HG03432 (cell line): Measurements from ENCODE around the gene ZNF431.
"Not testable (repeated sequence)": the region's sequence is repeated elsewhere in the genome, so short reads cannot be mapped to it uniquely, and the experiment has no call there.

Experiments
- ATAC-seq: cut with Tn5 transposase; IDR thresholded peaks from one replicate; pipeline ENCODE4 v1.9.1; 2021; ENCODE audit warnings: mild to moderate bottlenecking, moderate library complexity; ENCODE audit not compliant: unreplicated experiment

ZNF431 gene

GRCh38 chr19:21143854-21144253 lies 2.0 kb downstream of the ZNF431 start:
- ATAC-seq = no peak

GRCh38 chr19:21147540-21147939 lies 5.7 kb downstream of the ZNF431 start:
- no peak for ATAC-seq

- no peak for ATAC-seq
These were observed 6.8 kb downstream of the ZNF431 start for GRCh38 chr19:21148681-21149080.

DNA sequence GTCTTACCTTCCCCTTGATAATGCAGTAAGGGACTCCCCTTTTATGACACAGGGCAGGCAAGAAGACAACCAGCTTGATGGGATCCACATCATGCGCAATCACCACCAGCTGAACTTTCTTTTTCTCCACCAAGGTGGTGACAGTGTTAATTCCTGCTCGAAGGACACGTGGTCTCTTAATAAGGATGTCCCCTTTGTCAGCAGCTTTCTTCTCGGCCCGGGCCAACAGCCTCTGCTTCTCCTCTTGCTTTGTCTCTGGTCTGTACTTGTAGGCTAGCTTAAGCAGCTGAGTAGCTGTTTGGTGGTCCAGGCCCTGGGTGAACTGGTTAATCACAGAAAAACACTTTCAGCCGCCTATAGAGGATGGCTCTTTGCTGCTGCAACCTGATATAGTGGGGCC lies 8.0 kb downstream of the ZNF431 start:
- no peak for ATAC-seq

- no peak for ATAC-seq
These were observed 9.6 kb downstream of the ZNF431 start for GRCh38 chr19:21151460-21151859.

DNA sequence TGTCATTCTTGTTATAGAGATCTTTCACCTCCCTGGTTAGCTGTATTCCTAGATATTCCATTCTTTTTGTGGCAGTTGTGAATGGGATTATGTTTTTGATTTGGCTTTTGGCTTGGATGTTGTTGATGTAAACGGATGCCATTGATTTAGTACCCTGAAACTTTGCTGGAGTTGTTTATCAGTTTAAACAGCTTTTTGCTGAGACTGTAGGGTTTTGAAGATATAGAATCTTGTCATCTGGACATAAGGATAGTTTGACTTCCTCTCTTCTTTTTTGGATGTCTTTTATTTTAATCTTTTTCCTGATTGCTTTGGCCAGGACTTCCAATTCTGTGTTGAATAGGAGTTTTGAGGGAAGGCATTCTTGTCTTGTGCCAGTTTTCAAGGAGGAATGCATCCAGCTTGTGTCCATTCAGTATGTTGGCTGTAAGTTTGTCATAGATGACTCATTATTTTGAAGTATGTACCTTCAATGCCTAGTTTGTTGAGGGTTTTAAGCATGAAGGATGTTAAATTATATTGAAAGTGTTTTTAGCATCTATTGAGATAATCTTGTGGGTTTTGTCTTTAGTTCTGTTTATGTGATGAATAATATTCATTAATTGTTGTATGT lies 16.8 kb downstream of the ZNF431 start:
- no peak for ATAC-seq

DNA sequence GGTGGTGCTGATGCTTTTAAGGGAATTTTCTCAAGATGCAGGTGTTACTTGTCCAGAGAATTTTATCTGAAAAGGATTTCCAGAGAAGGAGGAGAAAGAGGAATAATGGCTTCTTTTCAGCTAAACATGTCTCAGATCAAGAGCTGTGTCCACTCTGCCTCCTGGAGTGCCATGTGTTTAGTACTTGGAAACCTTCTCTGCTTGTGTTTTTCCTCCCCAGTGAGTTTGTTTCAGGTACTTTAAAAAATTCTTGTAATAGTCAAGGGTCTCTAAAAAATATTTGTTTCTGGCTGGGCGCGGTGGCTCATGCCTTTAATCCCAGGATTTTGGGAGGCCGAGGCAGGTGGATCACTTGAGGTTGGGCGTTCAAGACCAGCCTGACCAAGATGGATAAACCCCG lies 22.7 kb downstream of the ZNF431 start:
- no peak for ATAC-seq

DNA sequence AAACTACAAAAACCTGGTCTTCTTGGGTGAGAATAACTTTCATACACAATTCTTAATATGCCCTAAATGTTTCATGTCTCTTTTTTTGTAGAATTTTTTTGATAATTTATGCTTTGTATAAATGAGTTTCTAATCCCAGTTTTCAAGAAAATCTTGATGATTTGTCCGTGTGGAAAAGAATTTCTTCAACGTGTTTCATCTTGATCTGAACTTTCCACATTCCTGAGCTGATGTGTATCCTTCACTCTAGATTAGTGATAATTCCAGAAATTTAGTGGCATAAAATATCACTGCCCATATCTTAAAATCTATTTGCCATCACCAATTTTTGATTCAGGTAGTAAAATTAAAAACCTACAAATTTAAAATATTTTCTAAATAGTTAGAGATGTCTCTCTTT lies 24.6 kb downstream of the ZNF431 start:
- no peak for ATAC-seq

GRCh38 chr19:21197590-21198295 lies 55.9 kb downstream of the ZNF431 start:
- no peak for ATAC-seq

GRCh38 chr19:21202865-21203494 lies 61.1 kb downstream of the ZNF431 start:
- no peak for ATAC-seq

DNA sequence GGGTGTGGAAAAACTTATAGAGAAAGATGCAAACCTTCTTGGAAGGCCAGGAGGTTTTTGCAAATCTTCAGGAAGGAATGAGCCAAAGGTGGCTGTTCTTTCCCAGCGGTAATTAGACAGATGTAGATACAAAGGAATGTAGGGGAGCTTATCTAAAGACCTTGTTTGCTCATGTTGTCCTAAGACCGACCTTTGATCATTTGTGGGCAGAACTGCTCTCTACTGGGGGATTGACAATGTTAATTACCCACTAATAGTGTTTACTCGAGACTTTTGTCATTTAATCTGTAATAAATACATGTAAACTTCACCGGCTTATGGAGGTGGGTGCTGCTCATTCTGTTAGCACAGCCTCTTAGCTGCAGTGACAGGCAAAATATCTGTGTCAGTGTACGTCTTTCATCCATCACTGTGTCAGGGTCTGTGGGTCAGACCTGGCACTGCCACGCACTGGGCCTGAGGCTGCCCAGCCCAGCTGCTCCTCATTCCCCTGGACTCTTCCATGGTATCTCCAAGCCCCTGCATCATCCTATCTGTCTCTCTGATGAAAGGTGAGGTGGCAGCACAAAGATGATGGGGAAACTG lies 68.3 kb downstream of the ZNF431 start:
- no peak for ATAC-seq

DNA sequence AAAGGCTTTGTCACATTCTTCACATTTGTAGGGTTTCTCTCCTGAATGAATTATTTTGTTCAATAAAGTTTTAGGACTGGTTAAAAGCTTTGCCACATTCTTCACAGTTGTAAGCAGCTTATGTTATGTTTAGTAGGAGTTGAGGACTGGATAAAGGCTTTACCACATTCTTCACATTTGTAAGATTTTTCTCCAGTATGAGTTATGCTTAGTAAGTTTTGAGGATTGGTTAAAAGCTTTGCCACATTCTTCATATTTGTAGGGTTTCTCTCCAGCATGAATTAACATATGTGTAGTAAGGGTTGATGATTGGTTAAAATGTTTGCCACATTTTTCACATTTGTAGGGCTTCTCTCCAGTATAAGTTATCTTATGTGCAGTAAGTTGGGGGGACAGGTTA lies 79.9 kb downstream of the ZNF431 start:
- no peak for ATAC-seq

- not testable (repeated sequence) for ATAC-seq
These were observed 88.1 kb downstream of the ZNF431 start for GRCh38 chr19:21229938-21230337.

- no peak for ATAC-seq
These were observed 91.9 kb downstream of the ZNF431 start for GRCh38 chr19:21233691-21234090.

DNA sequence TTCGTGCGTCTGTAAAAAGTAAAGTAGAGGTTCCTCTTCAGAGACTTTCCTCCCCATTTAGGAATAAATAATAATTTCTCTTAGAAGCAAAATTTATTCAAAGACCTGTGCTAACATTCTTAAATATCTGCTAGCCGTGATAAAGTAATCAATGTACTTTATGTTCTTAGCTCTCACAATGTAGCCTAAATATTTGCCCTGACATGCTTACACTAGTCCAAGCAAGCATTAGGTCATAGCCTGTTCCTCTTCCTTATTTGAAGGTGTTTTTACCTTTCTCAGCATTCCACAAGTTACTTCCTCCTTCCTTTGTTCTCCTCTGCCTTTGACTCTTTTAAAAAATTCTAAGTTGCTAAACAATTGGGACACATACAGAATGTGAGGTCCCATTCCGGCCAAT lies 94.9 kb downstream of the ZNF431 start:
- not testable (repeated sequence) for ATAC-seq

DNA sequence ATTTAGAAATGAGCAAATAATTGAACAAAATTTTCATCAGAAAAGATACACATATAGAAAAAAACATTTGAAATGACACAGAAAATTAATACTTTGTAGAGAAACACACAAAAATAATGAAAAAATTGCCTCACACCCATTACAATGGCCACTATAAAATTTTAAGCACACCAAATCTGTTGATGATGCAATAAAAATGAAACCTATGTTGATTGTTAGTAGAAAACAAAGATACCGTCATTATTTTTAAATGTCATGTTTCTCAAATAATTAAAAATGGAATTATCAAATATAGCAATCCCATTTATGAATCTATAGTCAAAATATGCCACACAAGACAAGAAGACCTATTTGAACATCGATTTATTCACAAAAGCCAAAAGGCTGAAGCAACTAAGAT lies 96.8 kb downstream of the ZNF431 start:
- ATAC-seq = no peak
